ENCODE results near the gene BARD1. TPM values are rescaled to one million over a fixed set of nuclear protein-coding genes. Genes with fewer than 3 reads are reported as not detected.

BARD1 gene
- total and polyA plus RNA-seq, 2 of the 13 experiments (the other 11 are each of a cell fraction or from before 2014, with no cell fraction given), result 5.3 to 30.4 TPM

DNA sequence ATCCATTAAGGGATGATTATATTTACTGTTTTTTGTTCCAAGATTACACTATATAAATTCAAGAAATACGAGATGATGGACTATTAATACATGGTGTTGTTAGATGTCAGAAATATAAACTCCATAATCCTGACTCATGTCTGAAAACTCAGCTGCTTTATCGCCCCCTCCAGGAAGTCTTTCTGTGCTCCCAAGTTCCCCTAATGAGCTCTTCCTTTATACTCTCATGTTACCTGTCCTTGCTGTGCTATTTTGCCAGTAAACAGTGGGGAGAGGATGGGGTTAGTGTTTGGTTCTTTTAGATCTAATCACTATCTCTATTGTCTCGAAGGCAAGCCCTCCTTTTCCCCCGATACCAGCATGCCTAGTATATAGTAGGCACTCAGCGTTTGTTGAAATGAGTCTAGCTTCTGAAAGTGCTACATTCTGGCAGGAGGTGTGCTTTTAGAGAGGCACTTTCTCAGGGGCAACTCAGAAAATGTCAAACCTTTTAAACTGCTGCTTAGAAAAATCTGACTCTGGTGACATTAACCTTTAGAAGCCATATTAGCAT is 21.4 kb upstream of the BARD1 start (continued):
- TF ChIP-seq ZNF10 (CRISPR knock-in tag; IDR thresholded peaks at IDR 0.05; ENCODE audit: borderline replicate concordance, low read depth) (no peak), ZFP41 (CRISPR knock-in tag; IDR thresholded peaks at IDR 0.05; ENCODE audit: borderline replicate concordance) (no peak), FOXA3 (CRISPR knock-in tag; IDR thresholded peaks at IDR 0.05) (no peak), ZNF781 (CRISPR knock-in tag; IDR thresholded peaks at IDR 0.05; ENCODE audit: borderline replicate concordance, not compliant biosample characterization) (no peak), ELF3 (CRISPR knock-in tag; IDR thresholded peaks at IDR 0.05) (peak; percentile 53; the same call in 1 of the 2 replicates), LCORL (IDR thresholded peaks at IDR 0.05) (no peak), LCORL (CRISPR knock-in tag; IDR thresholded peaks at IDR 0.05) (no peak), ZSCAN21 (CRISPR knock-in tag; IDR thresholded peaks at IDR 0.05; ENCODE audit: borderline replicate concordance) (no peak), RXRA (CRISPR knock-in tag; IDR thresholded peaks at IDR 0.05) (no peak), RAD21 (CRISPR knock-in tag; IDR thresholded peaks at IDR 0.05) (0 out of 2 replicates have a peak, but pooled peaks have one; percentile 11)
- TF ChIP-seq, protein P1, sequence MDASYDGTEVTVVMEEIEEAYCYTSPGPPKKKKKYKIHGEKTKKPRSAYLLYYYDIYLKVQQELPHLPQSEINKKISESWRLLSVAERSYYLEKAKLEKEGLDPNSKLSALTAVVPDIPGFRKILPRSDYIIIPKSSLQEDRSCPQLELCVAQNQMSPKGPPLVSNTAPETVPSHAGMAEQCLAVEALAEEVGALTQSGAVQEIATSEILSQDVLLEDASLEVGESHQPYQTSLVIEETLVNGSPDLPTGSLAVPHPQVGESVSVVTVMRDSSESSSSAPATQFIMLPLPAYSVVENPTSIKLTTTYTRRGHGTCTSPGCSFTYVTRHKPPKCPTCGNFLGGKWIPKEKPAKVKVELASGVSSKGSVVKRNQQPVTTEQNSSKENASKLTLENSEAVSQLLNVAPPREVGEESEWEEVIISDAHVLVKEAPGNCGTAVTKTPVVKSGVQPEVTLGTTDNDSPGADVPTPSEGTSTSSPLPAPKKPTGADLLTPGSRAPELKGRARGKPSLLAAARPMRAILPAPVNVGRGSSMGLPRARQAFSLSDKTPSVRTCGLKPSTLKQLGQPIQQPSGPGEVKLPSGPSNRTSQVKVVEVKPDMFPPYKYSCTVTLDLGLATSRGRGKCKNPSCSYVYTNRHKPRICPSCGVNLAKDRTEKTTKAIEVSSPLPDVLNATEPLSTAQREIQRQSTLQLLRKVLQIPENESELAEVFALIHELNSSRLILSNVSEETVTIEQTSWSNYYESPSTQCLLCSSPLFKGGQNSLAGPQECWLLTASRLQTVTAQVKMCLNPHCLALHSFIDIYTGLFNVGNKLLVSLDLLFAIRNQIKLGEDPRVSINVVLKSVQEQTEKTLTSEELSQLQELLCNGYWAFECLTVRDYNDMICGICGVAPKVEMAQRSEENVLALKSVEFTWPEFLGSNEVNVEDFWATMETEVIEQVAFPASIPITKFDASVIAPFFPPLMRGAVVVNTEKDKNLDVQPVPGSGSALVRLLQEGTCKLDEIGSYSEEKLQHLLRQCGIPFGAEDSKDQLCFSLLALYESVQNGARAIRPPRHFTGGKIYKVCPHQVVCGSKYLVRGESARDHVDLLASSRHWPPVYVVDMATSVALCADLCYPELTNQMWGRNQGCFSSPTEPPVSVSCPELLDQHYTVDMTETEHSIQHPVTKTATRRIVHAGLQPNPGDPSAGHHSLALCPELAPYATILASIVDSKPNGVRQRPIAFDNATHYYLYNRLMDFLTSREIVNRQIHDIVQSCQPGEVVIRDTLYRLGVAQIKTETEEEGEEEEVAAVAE (CRISPR knock-in tag; IDR thresholded peaks at IDR 0.05; ENCODE audit: borderline replicate concordance), result no peak
- TF ChIP-seq, protein P2, sequence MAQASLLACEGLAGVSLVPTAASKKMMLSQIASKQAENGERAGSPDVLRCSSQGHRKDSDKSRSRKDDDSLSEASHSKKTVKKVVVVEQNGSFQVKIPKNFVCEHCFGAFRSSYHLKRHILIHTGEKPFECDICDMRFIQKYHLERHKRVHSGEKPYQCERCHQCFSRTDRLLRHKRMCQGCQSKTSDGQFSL (CRISPR knock-in tag; IDR thresholded peaks at IDR 0.05), result no peak
- TF ChIP-seq, protein P3, sequence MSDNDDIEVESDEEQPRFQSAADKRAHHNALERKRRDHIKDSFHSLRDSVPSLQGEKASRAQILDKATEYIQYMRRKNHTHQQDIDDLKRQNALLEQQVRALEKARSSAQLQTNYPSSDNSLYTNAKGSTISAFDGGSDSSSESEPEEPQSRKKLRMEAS (IDR thresholded peaks at IDR 0.05), result no peak
- TF ChIP-seq, protein P4, sequence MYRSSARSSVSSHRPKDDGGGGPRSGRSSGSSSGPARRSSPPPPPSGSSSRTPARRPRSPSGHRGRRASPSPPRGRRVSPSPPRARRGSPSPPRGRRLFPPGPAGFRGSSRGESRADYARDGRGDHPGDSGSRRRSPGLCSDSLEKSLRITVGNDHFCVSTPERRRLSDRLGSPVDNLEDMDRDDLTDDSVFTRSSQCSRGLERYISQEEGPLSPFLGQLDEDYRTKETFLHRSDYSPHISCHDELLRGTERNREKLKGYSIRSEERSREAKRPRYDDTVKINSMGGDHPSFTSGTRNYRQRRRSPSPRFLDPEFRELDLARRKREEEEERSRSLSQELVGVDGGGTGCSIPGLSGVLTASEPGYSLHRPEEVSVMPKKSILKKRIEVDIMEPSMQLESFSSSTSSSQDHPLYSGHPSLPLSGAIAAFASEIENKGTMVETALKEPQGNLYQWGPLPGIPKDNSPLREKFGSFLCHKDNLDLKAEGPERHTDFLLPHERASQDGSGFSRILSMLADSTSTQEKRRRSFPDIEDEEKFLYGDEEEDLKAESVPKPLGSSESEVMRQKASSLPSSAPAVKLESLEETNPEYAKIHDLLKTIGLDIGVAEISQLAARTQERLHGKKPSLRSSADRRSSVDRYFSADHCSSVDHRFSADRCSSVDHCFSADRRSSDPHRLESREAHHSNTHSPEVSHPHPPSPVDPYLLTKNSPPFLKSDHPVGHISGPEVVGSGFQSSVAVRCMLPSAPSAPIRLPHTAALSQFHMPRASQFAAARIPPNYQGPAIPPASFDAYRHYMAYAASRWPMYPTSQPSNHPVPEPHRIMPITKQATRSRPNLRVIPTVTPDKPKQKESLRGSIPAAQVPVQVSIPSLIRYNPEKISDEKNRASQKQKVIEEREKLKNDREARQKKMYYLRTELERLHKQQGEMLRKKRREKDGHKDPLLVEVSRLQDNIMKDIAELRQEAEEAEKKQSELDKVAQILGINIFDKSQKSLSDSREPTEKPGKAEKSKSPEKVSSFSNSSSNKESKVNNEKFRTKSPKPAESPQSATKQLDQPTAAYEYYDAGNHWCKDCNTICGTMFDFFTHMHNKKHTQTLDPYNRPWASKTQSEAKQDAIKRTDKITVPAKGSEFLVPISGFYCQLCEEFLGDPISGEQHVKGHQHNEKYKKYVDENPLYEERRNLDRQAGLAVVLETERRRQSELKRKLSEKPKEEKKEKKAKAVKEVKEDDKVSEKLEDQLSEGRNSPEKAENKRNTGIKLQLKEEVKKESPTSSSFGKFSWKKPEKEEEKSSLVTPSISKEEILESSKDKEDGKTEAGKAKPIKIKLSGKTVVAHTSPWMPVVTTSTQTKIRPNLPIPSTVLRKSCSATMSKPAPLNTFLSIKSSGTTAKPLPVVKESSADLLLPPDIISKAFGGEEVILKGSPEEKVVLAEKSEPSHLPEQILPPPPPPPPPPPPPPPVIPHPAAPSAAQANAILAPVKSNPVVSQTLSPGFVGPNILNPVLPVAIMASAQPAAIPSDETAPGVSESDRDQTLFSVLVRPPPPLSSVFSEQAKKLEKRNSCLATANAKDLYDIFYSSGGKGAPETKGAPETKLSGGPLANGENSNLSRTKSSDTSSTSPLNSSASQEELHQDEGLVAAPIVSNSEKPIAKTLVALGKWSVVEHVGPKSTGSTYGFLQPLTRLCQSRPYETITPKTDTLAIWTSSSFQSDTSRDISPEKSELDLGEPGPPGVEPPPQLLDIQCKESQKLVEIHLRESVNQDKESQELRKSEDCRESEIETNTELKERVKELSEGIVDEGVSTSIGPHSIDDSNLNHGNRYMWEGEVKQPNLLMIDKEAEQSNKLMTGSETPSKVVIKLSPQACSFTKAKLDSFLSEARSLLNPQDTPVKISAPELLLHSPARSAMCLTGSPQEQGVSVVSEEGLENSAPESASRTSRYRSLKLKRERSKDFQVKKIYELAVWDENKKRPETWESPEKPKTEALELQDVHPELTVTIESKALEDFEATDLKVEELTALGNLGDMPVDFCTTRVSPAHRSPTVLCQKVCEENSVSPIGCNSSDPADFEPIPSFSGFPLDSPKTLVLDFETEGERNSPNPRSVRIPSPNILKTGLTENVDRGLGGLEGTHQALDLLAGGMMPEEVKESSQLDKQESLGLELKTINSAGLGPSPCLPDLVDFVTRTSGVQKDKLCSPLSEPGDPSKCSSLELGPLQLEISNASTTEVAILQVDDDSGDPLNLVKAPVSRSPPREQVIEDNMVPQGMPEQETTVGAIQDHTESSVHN (CRISPR knock-in tag; IDR thresholded peaks at IDR 0.05), result no peak
- TF ChIP-seq, protein P5, sequence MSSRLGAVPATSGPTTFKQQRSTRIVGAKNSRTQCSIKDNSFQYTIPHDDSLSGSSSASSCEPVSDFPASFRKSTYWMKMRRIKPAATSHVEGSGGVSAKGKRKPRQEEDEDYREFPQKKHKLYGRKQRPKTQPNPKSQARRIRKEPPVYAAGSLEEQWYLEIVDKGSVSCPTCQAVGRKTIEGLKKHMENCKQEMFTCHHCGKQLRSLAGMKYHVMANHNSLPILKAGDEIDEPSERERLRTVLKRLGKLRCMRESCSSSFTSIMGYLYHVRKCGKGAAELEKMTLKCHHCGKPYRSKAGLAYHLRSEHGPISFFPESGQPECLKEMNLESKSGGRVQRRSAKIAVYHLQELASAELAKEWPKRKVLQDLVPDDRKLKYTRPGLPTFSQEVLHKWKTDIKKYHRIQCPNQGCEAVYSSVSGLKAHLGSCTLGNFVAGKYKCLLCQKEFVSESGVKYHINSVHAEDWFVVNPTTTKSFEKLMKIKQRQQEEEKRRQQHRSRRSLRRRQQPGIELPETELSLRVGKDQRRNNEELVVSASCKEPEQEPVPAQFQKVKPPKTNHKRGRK (CRISPR knock-in tag; IDR thresholded peaks at IDR 0.05), result no peak
